GM10266 (cell line): ENCODE measurements around the gene AGAP1.

ENCODE experiments used
- DNase-seq: peaks from one replicate; pipeline ENCODE4 v3.0.0; 2012; ENCODE audit errors: extremely low spot score
- CTCF ChIP-seq: IDR thresholded peaks from 2 replicates; pipeline ENCODE4 v1.5.1; 2012; ENCODE audit warnings: mild to moderate bottlenecking, low read depth; ENCODE audit not compliant: control insufficient read depth, insufficient read depth; ENCODE audit errors: missing control alignments

AGAP1 gene

GRCh38 chr2:235658351-235659174, 164.7 kb downstream of the AGAP1 start:
- no peak for TF ChIP-seq CTCF
- DNase-seq, result no peak

GRCh38 chr2:235659767-235660322, 166.0 kb downstream of the AGAP1 start:
- no peak for TF ChIP-seq CTCF
- no peak for DNase-seq

GRCh38 chr2:235660484-235661082, 166.7 kb downstream of the AGAP1 start:
- TF ChIP-seq CTCF, result no peak
- no peak for DNase-seq

- no peak for TF ChIP-seq CTCF
- DNase-seq, result no peak
These were observed 167.5 kb downstream of the AGAP1 start for GRCh38 chr2:235661167-235661937.

GRCh38 chr2:235661952-235662351, 168.1 kb downstream of the AGAP1 start:
- DNase-seq, result no peak
- TF ChIP-seq CTCF, result no peak

- TF ChIP-seq CTCF, result no peak
- DNase-seq, result no peak
These were observed 170.0 kb downstream of the AGAP1 start for GRCh38 chr2:235663875-235664274.
